NB4 (cell line): Measurements from ENCODE around the gene KRT5.

Experiments
- CTCF ChIP-seq: IDR thresholded peaks from one replicate; pipeline ENCODE4 v1.5.1; 2012; ENCODE audit warnings: low read depth, low read length
- MYC ChIP-seq: IDR thresholded peaks from 2 replicates; pipeline ENCODE4 v1.6.1; 2011; ENCODE audit warnings: low read depth, low read length
- POLR2A ChIP-seq: IDR thresholded peaks from 2 replicates; pipeline ENCODE4 v1.6.1; 2011; ENCODE audit warnings: mild to moderate bottlenecking; ENCODE audit not compliant: insufficient read length; ENCODE audit errors: extremely low read depth

- TF ChIP-seq CTCF (no peak), POLR2A (no peak), MYC (no peak)
Measured at GRCh38 chr12:52552055-52552454, 31.9 kb upstream of the KRT5 start.
